Left cardiac atrium (tissue), 4 donors: ENCODE data around the gene COPS7B. TPM values are rescaled to one million over a fixed set of nuclear protein-coding genes. Genes with fewer than 3 reads are reported as not detected.
A peak's percentile ranks its signal among the peaks of the same experiment; 100 is the strongest.
"Not testable (repeated sequence)": the region's sequence is repeated elsewhere in the genome, so short reads cannot be mapped to it uniquely, and the experiment has no call there.

Source experiments
- ATAC-seq, 2 donors: fragments of 200-7000 bp; cut with Tn5 transposase; one replicate each; pipeline ENCODE4 v1.9.1; 2020; ENCODE audit warnings: mild to moderate bottlenecking in 2 of 2, moderate library complexity in 2 of 2
- DNase-seq: peaks from one replicate; pipeline ENCODE4 v3.0.0-alpha.2; 2020
- intact Hi-C, 2 donors: fragments of 100-400 bp; cut with DNase I; formaldehyde crosslinking; loops; one replicate each; pipeline versions ENCODE4 v1.14.1 to v1.15.1; 2022 to 2023
- long read RNA-seq: library from polyadenylated mRNA; unstranded; transcript quantifications from one replicate; pipeline ENCODE4 v2.0.0, GENCODE V29; 2021
- total RNA-seq, 2 donors: library from RNA; stranded (reverse); fragmentation: NEBNext Ultra II Directional; extraction: Animal tissue kit (Norgen Biotek cat#: 25700); gene quantifications; one replicate each; pipeline ENCODE4 v1.2.1, GENCODE V29; 2021
- donor health status: DM: no; HTN: yes; CAD: no.
- donor health status: DM: no; HTN: yes; CAD: no; lungs with severe emphysema.
- donor health status: DM: yes; HTN: yes; CAD: no.
- donor health status: Dilated cardiomyopathy.

COPS7B gene
- 10 to 100 TPM; 15.6 to 16.9 TPM for total RNA-seq
- long read RNA-seq, transcript COPS7B-201 (7 exons, 2,544 nt): major isoform, 6 of 11 reads
- long read RNA-seq, partial matches to known transcripts: 0 of 11 reads
- long read RNA-seq, other reads (novel, unspliced or antisense): 1 of 11 reads

GRCh38 chr2:231786177-231786916 is at the start of gene COPS7B:
Gene COPS7B, plus strand, starts transcription at chr2:231786445. Its CDS starts 2,126 bp downstream, at chr2:231788571.
- intact Hi-C loops: no loop called here
- peak; percentile 86 for DNase-seq
- ATAC-seq: peak; percentile 66 to 71

- DNase-seq (no peak), ATAC-seq (no peak)
- intact Hi-C loops: no loop called here
These were observed 48.5 kb upstream of the COPS7B start for GRCh38 chr2:231737761-231738160.

- DNase-seq (no peak), ATAC-seq (no peak)
- intact Hi-C loops: no loop called here
These were observed 42.7 kb upstream of the COPS7B start for GRCh38 chr2:231743376-231744116.

GRCh38 chr2:231745303-231746038 is 40.8 kb upstream of the COPS7B start:
- intact Hi-C loops: no loop called here
- DNase-seq (no peak), ATAC-seq (no peak)

- DNase-seq, intact Hi-C loops, ATAC-seq: not testable (repeated sequence)
These were observed 37.9 kb upstream of the COPS7B start for GRCh38 chr2:231748153-231748896.

- intact Hi-C loops, ATAC-seq, DNase-seq: not testable (repeated sequence)
These were observed 37.2 kb upstream of the COPS7B start for GRCh38 chr2:231749016-231749415.

- ATAC-seq (no peak), DNase-seq (no peak)
- intact Hi-C loops: no loop called here
These were observed 35.0 kb upstream of the COPS7B start for GRCh38 chr2:231751042-231751815.

- no peak for ATAC-seq
- intact Hi-C loops: no loop called here
- no peak for DNase-seq
These were observed 34.2 kb upstream of the COPS7B start for GRCh38 chr2:231752061-231752460.

GRCh38 chr2:231761735-231762134 is 24.5 kb upstream of the COPS7B start:
- ATAC-seq (no peak), DNase-seq (no peak)
- intact Hi-C loops: no loop called here

GRCh38 chr2:231764124-231764523 is 22.1 kb upstream of the COPS7B start:
- intact Hi-C loops: no loop called here
- ATAC-seq (no peak), DNase-seq (no peak)

GRCh38 chr2:231764760-231765159 is 21.5 kb upstream of the COPS7B start:
- DNase-seq (no peak), ATAC-seq (no peak)
- intact Hi-C loops: no loop called here

- no peak for DNase-seq
- ATAC-seq: no peak
- intact Hi-C loops: no loop called here
These were observed 20.7 kb upstream of the COPS7B start for GRCh38 chr2:231765496-231765929.

GRCh38 chr2:231769170-231770136 is 16.8 kb upstream of the COPS7B start:
- no peak for DNase-seq
- ATAC-seq: no peak
- intact Hi-C loops: no loop called here

GRCh38 chr2:231780123-231780908 is 5.9 kb upstream of the COPS7B start:
- no peak for DNase-seq
- ATAC-seq: no peak
- intact Hi-C loops: no loop called here

GRCh38 chr2:231780909-231781797 is 5.1 kb upstream of the COPS7B start, which contains the start of gene PDE6D:
Gene PDE6D, minus strand, starts transcription at chr2:231781282. Its CDS starts 168 bp downstream, at chr2:231781114.
- ATAC-seq: peak; percentile 97 to 98
- intact Hi-C loops: no loop called here

More at GRCh38 chr2:231780909-231781797, 5.1 kb upstream of the COPS7B start, which contains the start of gene PDE6D:
- DNase-seq: peak; percentile 97
